HepG2 (cell line): ENCODE data around the gene HCK. TPM values are rescaled to one million over a fixed set of nuclear protein-coding genes. Genes with fewer than 3 reads are reported as not detected.

ENCODE experiments used
- ATAC-seq: fragments of 200-7000 bp; cut with Tn5 transposase; 3 replicates; pipeline ENCODE4 v1.9.1; 2020; ENCODE audit warnings: mild to moderate bottlenecking, moderate library complexity
- BruUV-seq: library from RNA; stranded (reverse); fragments of 400-500 nt; replicated peaks from 2 replicates; lab custom pipeline; 2021; lab: Mats Ljungman, UMichigan
- CTCF ChIA-PET: fragments of 300-600 bp; formaldehyde crosslinking; extraction: SDS; loops from one replicate; lab custom pipeline; 2021; ENCODE audit warnings: low total read pairs, inconsistent platforms, low intra/inter-chr PET ratio; lab: Yijun Ruan, JAX
- POLR2A ChIA-PET: fragments of 350-600 bp; sonication (Branson Sonifier 250); formaldehyde crosslinking; loops from one replicate; lab custom pipeline; 2020; ENCODE audit warnings: antibody characterized with exemption, inconsistent platforms; lab: Yijun Ruan, JAX
- DNase-seq: peaks from one replicate; pipeline ENCODE4 v3.0.0-alpha.2; 2015; ENCODE audit warnings: low spot score
- FAIRE-seq: peaks from 3 replicates; lab custom pipeline; 2011; peaks lifted over from hg19 to GRCh38; lab: Jason Lieb, UNC
- H2AFZ ChIP-seq: one replicate; pipeline ENCODE4 v1.6.1; 2011; ENCODE audit warnings: low read length, inconsistent platforms
- H3K27ac ChIP-seq: fragments of 300-600 bp; 3 replicates; pipeline ENCODE4 v1.8.0; 2011; ENCODE audit warnings: mixed run types, mild to moderate bottlenecking, mixed read lengths, low read length, inconsistent platforms; ENCODE audit not compliant: insufficient read depth; ENCODE audit errors: extremely low read length
- H3K27me3 ChIP-seq, 2 experiments: fragments of 200-600 bp in 1 of 2; 2 replicates in 1 of 2; 3 replicates in 1 of 2; pipeline versions ENCODE4 v1.6.0 to v1.8.0; 2011; ENCODE audit warnings: low read length in 2 of 2, mild to moderate bottlenecking in 2 of 2, moderate library complexity in 2 of 2, inconsistent platforms in 1 of 2; ENCODE audit not compliant: insufficient read depth in 2 of 2, control insufficient read depth in 1 of 2
- H3K36me3 ChIP-seq, 2 experiments: fragments of 200-600 bp in 1 of 2; replicated peaks in 1 of 2; 2 replicates in 1 of 2; 3 replicates in 1 of 2; pipeline versions ENCODE4 v1.5.1 to v1.8.0; 2011; ENCODE audit warnings: low read length in 2 of 2, inconsistent platforms in 1 of 2; ENCODE audit not compliant: insufficient read depth in 2 of 2, control insufficient read depth in 1 of 2
- H3K4me1 ChIP-seq: 2 replicates; pipeline ENCODE4 v1.5.1; 2012; ENCODE audit warnings: low read length, inconsistent platforms; ENCODE audit not compliant: insufficient read depth
- H3K4me2 ChIP-seq: 2 replicates; pipeline ENCODE4 v1.6.0; 2011; ENCODE audit warnings: low read depth, low read length, inconsistent platforms
- H3K4me3 ChIP-seq, 3 experiments: fragments of 200-600 bp in 1 of 3; sonication (generic), shearing (Covaris generic) in 1 of 3; replicated peaks in 1 of 3; 2 replicates each; pipeline ENCODE4 v1.5.1; 2011 to 2016; ENCODE audit warnings: low read length in 3 of 3, inconsistent platforms in 2 of 3, low read depth in 2 of 3, mild to moderate bottlenecking in 2 of 3, control low read depth in 1 of 3, mixed read lengths in 1 of 3; ENCODE audit not compliant: insufficient read depth in 1 of 3
- H3K79me2 ChIP-seq: one replicate; pipeline ENCODE4 v1.6.1; 2011; ENCODE audit warnings: low read length, inconsistent platforms; ENCODE audit not compliant: insufficient read depth
- H3K9ac ChIP-seq: 2 replicates; pipeline ENCODE4 v1.6.0; 2011; ENCODE audit warnings: mild to moderate bottlenecking, low read depth, low read length, inconsistent platforms; ENCODE audit not compliant: insufficient read depth
- H3K9me3 ChIP-seq: 2 replicates; pipeline ENCODE4 v1.5.1; 2012; ENCODE audit warnings: mild to moderate bottlenecking, low read length
- H4K20me1 ChIP-seq: 2 replicates; pipeline ENCODE4 v1.6.0; 2011; ENCODE audit warnings: inconsistent platforms, mild to moderate bottlenecking, low read length, moderate library complexity; ENCODE audit not compliant: insufficient read depth
- ELF1 ChIP-seq: sonication (generic); formaldehyde crosslinking; IDR thresholded peaks from 2 replicates; pipeline ENCODE4 v1.4.0; 2020; ENCODE audit warnings: missing genetic modification reagents
- FOXJ3 ChIP-seq: sonication (generic); formaldehyde crosslinking; IDR thresholded peaks from 2 replicates; pipeline ENCODE4 v1.4.0; 2020; ENCODE audit warnings: missing genetic modification reagents, mild to moderate bottlenecking, borderline replicate concordance
- JARID2 ChIP-seq: sonication (generic); formaldehyde crosslinking; IDR thresholded peaks from 2 replicates; pipeline ENCODE4 v1.8.1; 2023; ENCODE audit warnings: missing genetic modification reagents, inconsistent platforms; ENCODE audit not compliant: insufficient replicate concordance
- NFKBIZ ChIP-seq: IDR thresholded peaks from 2 replicates; pipeline ENCODE4 v1.6.1; 2018; ENCODE audit warnings: missing genetic modification reagents, missing compliant biosample characterization
- RARG ChIP-seq: sonication (generic); formaldehyde crosslinking; IDR thresholded peaks from 2 replicates; pipeline ENCODE4 v1.4.0; 2020; ENCODE audit warnings: low read depth, mild to moderate bottlenecking, missing genetic modification reagents
- SNAI1 ChIP-seq: sonication (generic); formaldehyde crosslinking; IDR thresholded peaks from 2 replicates; pipeline ENCODE4 v1.5.0; 2020; ENCODE audit warnings: mild to moderate bottlenecking, missing genetic modification reagents, borderline replicate concordance
- TBX3 ChIP-seq: fragments of 450-650 bp; IDR thresholded peaks from 2 replicates; pipeline ENCODE4 v1.6.1; 2017; ENCODE audit warnings: antibody characterized with exemption, mild to moderate bottlenecking, inconsistent platforms, borderline replicate concordance
- YEATS4 ChIP-seq: sonication (generic); formaldehyde crosslinking; IDR thresholded peaks from 2 replicates; pipeline ENCODE4 v1.4.0; 2020; ENCODE audit warnings: missing genetic modification reagents, borderline replicate concordance
- ZNF383 ChIP-seq: sonication (generic); formaldehyde crosslinking; IDR thresholded peaks from 2 replicates; pipeline ENCODE4 v1.4.0; 2020; ENCODE audit warnings: missing genetic modification reagents, mild to moderate bottlenecking, borderline replicate concordance
- ZNF607 ChIP-seq: sonication (generic); formaldehyde crosslinking; IDR thresholded peaks from 2 replicates; pipeline ENCODE4 v1.5.1; 2020; ENCODE audit warnings: missing genetic modification reagents, mild to moderate bottlenecking, borderline replicate concordance
- ZNF747 ChIP-seq: sonication (generic); formaldehyde crosslinking; IDR thresholded peaks from 2 replicates; pipeline ENCODE4 v1.8.1; 2023; ENCODE audit warnings: missing genetic modification reagents, mild to moderate bottlenecking, borderline replicate concordance
- WGBS: methylation state at CpG from one replicate; pipeline ENCODE4 v1.1.6; 2017; ENCODE audit warnings: low lambda C conversion rate; 5-methylcytosine and 5-hydroxymethylcytosine counted together
- in situ Hi-C: cut with HindIII; loops from 2 replicates; pipeline ENCODE4 v1.10.0; 2017; ENCODE audit warnings: low pct_unique_long_range_greater_than_20kb; ENCODE audit not compliant: extremely low pct_ligation_motif_present
- intact Hi-C: fragments of 100-400 bp; cut with micrococcal nuclease; formaldehyde crosslinking; loops from one replicate; pipeline ENCODE4 v1.10.0; 2022; ENCODE audit not compliant: unreplicated experiment
- polyA plus RNA-seq, 8 experiments: library from polyadenylated mRNA; depleted of rRNA in 3 of 8; stranded (reverse) in 7 of 8; unstranded in 1 of 8; fragments of >200 nt; fragmentation: Illumina TruSeq in 4 of 8; extraction: Trizol in 4 of 8; gene quantifications; 2 replicates each; pipeline versions ENCODE4 v1.2.1 to v1.2.3, GENCODE V29; 2011 to 2016; ENCODE audit warnings: low read depth in 4 of 8, missing spikeins in 1 of 8, mixed read lengths in 1 of 8; ENCODE audit not compliant: insufficient read depth in 1 of 8
- total RNA-seq, 5 experiments: library from RNA; depleted of rRNA; stranded (reverse); fragments of >200 nt; fragmentation: Illumina TruSeq; extraction: Trizol; gene quantifications; 2 replicates each; pipeline ENCODE4 v1.2.3, GENCODE V29; 2016; ENCODE audit warnings: low read depth in 1 of 5
- TF ChIP-seq, protein P1 (sequence below): sonication (generic); formaldehyde crosslinking; IDR thresholded peaks from 2 replicates; pipeline ENCODE4 v1.8.0; 2022; ENCODE audit warnings: mild to moderate bottlenecking, missing genetic modification reagents, borderline replicate concordance
- TF ChIP-seq, protein P2 (sequence below): sonication (generic); formaldehyde crosslinking; IDR thresholded peaks from 2 replicates; pipeline ENCODE4 v1.4.0; 2020; ENCODE audit warnings: mild to moderate bottlenecking, low read depth, missing genetic modification reagents
- TF ChIP-seq, protein P3 (sequence below): sonication (generic); formaldehyde crosslinking; IDR thresholded peaks from 2 replicates; pipeline ENCODE4 v1.4.0; 2020; ENCODE audit warnings: missing genetic modification reagents

HCK gene
- total and polyA plus RNA-seq, 2 of the 13 experiments (the other 11 are each of a cell fraction or from before 2014, with no cell fraction given) = 0.04 TPM; not detected in 1

DNA sequence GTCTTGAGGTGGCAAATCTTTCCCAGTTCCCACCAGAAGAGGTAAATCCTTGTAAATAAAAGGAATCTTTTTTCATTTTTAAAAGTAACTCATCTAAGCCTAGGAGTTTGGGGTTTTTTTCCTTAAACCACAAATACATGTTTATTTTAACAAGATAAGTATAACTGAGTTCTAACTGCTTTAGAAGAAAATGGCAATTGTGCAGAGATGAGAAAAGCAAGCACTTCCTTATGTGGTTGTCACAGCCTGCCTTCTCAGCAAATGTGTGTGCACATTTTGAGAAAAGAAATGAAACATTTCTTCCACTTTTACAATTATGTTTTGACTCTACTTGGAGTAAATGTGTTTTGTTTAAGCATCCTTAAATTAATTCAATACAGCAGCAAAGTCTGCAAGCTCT lies 17.7 kb downstream of the HCK start:
- no peak for TF ChIP-seq JARID2 (CRISPR knock-in tag)
- Histone ChIP-seq H3K4me1 (peaks cover 23% of the 10 kb centered on the region), H3K4me3 (no peak overlapping the region), H3K9me3 (no peaks in the 10 kb centered on the region), H2AFZ (no peak overlapping the region), H3K9ac (no peak overlapping the region), H4K20me1 (no peaks in the 10 kb centered on the region), H3K4me2 (no peak overlapping the region), H3K36me3 (no peaks in the 10 kb centered on the region), H3K27ac (no peak overlapping the region), H3K27me3 (peaks cover 8 to 50% of the 10 kb centered on the region in 2 experiments; a peak in 4 of 5 replicates), H3K79me2 (no peaks in the 10 kb centered on the region)
- ChIA-PET POLR2A (no interaction called here), CTCF (no interaction called here)
- in situ Hi-C loops = no loop called here
- FAIRE-seq (no peak), ATAC-seq (no peak), DNase-seq (no peak)
- intact Hi-C loops = no loop called here
- no TSS peak for BruUV-seq

DNA sequence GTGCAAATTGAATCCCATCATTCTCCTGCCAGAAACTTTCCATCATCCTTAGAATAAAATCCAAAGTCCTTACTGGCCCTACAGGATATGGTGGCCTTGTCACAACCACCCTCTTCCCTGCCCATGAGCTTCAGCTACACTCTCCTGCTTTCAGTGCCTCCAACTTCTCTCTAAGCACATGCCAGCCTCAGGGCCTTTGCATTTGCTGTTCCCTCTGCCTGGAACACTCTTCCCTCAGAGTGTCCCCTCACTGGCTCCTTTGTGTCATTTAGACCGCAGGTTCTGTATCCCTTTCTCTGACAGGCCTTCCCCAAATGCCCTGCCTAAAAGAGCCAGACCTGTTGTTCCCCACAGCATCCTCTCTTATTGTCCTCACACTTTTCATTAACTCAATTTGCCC lies 18.2 kb downstream of the HCK start:
- CTCF ChIA-PET = no interaction called here
- FAIRE-seq = no peak

More for the DNA sequence above, 18.2 kb downstream of the HCK start:
- H3K4me3 ChIP-seq = no peak overlapping the region
- no peak for TF ChIP-seq RARG (CRISPR knock-in tag)
- TF ChIP-seq FOXJ3 (CRISPR knock-in tag) = no peak
- TF ChIP-seq YEATS4 = no peak
- no peak for TF ChIP-seq ZNF747 (CRISPR knock-in tag)
- no peak for TF ChIP-seq ELF1 (CRISPR knock-in tag)
- TF ChIP-seq, protein P1, sequence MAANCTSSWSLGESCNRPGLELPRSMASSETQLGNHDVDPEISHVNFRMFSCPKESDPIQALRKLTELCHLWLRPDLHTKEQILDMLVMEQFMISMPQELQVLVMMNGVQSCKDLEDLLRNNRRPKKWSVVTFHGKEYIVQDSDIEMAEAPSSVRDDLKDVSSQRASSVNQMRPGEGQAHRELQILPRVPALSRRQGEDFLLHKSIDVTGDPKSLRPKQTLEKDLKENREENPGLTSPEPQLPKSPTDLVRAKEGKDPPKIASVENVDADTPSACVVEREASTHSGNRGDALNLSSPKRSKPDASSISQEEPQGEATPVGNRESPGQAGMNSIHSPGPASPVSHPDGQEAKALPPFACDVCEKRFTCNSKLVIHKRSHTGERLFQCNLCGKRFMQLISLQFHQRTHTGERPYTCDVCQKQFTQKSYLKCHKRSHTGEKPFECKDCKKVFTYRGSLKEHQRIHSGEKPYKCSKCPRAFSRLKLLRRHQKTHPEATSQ (CRISPR knock-in tag) = no peak
- no peak for TF ChIP-seq TBX3
- no peak for TF ChIP-seq ZNF383 (CRISPR knock-in tag)
- TF ChIP-seq NFKBIZ (CRISPR knock-in tag) = no peak
- TF ChIP-seq ZNF607 (CRISPR knock-in tag) = no peak
- no peak for TF ChIP-seq SNAI1 (CRISPR knock-in tag)
- TF ChIP-seq, protein P2, sequence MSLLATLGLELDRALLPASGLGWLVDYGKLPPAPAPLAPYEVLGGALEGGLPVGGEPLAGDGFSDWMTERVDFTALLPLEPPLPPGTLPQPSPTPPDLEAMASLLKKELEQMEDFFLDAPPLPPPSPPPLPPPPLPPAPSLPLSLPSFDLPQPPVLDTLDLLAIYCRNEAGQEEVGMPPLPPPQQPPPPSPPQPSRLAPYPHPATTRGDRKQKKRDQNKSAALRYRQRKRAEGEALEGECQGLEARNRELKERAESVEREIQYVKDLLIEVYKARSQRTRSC (CRISPR knock-in tag) = no peak
- TF ChIP-seq, protein P3, sequence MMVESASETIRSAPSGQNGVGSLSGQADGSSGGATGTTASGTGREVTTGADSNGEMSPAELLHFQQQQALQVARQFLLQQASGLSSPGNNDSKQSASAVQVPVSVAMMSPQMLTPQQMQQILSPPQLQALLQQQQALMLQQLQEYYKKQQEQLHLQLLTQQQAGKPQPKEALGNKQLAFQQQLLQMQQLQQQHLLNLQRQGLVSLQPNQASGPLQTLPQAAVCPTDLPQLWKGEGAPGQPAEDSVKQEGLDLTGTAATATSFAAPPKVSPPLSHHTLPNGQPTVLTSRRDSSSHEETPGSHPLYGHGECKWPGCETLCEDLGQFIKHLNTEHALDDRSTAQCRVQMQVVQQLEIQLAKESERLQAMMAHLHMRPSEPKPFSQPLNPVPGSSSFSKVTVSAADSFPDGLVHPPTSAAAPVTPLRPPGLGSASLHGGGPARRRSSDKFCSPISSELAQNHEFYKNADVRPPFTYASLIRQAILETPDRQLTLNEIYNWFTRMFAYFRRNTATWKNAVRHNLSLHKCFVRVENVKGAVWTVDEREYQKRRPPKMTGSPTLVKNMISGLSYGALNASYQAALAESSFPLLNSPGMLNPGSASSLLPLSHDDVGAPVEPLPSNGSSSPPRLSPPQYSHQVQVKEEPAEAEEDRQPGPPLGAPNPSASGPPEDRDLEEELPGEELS (CRISPR knock-in tag) = no peak
- TF ChIP-seq, all 625 proteins: peak for 0
- no peak overlapping the region for H2AFZ ChIP-seq
- no peaks in the 10 kb centered on the region for H3K79me2 ChIP-seq
- no peaks in the 10 kb centered on the region for H4K20me1 ChIP-seq
- H3K36me3 ChIP-seq = no peaks in the 10 kb centered on the region
- BruUV-seq = no TSS peak
- WGBS = 0% methylated on average over 1 of the region's 1 CpG
- H3K9me3 ChIP-seq = no peaks in the 10 kb centered on the region
- ATAC-seq (no peak), DNase-seq (no peak)
- POLR2A ChIA-PET = no interaction called here
- H3K9ac ChIP-seq = no peak overlapping the region
- no peak overlapping the region for H3K27ac ChIP-seq
- intact Hi-C loops = no loop called here
- in situ Hi-C loops = no loop called here
- peaks cover 23% of the 10 kb centered on the region for H3K4me1 ChIP-seq
- H3K4me2 ChIP-seq = no peak overlapping the region
- peaks cover 8 to 51% of the 10 kb centered on the region in 2 experiments; a peak in 4 of 5 replicates for H3K27me3 ChIP-seq
